Stomach (tissue), 4 donors: ENCODE measurements around the gene FIZ1.

Source experiments
- POLR2A ChIP-seq, 4 donors: fragments of 450-650 bp; IDR thresholded peaks; one replicate each; pipeline ENCODE4 v1.6.1; 2016; ENCODE audit warnings: antibody characterized with exemption in 4 of 4, control low read depth in 2 of 4, mild to moderate bottlenecking in 1 of 4, moderate library complexity in 1 of 4
- POLR2AphosphoS5 ChIP-seq, 3 donors: sonication (generic); formaldehyde crosslinking; IDR thresholded peaks; one replicate each; pipeline ENCODE4 v1.6.1; 2016; ENCODE audit warnings: antibody characterized with exemption in 3 of 3
- TF ChIP-seq, protein P1 (sequence below), 7 experiments: fragments of 450-650 bp in 4 of 7; fragments of 200-600 bp in 3 of 7; sonication (generic) in 3 of 7; IDR thresholded peaks; one replicate each; pipeline ENCODE4 v1.5.1; 2016 to 2019; ENCODE audit warnings: antibody characterized with exemption in 7 of 7, control low read depth in 2 of 7, mild to moderate bottlenecking in 1 of 7

DNA sequence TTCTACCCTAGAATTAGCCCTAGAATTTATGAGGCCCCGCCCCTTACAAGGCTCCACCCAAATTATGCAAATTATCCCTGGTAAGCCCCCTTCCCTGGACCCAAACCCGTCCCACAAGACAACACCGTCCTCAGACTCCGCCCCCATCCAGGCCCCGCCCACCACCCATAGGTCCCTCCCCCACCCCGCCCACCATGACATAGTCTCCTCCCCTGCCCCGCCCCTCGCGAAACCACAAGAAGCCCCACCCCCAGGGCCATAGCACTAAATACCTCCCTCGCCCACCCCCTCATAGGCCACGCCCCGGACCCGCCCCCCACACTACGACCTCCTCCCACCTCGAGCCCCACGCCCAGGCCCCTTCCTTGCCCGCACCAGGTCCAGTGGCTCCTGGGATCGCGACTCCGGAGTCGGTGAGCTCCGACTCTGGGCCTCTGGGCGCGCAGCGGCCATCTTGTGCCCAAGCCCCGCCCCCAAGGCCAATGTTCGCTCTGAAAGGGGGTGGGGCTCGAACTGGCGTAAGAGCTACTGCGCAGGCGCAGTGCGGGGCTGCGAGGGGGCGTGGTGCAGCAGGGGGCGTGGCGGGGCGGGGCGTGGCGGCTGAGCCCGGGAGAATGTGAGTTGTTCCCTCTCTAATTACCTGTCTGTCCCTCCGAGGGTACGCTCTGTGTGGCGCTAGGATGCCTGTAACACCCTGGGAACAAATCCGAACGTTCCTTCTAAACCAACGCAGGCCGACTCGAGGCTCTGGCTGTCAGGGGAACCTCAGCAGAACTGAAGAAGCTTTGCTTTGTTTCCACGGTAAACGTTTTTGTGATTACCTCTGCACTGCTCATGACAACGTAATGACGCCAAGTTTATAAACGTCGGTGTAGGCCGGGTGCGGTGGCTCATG lies 25.0 kb upstream of the FIZ1 start, which contains the start of gene ZNF784:
- TF ChIP-seq, protein P1, sequence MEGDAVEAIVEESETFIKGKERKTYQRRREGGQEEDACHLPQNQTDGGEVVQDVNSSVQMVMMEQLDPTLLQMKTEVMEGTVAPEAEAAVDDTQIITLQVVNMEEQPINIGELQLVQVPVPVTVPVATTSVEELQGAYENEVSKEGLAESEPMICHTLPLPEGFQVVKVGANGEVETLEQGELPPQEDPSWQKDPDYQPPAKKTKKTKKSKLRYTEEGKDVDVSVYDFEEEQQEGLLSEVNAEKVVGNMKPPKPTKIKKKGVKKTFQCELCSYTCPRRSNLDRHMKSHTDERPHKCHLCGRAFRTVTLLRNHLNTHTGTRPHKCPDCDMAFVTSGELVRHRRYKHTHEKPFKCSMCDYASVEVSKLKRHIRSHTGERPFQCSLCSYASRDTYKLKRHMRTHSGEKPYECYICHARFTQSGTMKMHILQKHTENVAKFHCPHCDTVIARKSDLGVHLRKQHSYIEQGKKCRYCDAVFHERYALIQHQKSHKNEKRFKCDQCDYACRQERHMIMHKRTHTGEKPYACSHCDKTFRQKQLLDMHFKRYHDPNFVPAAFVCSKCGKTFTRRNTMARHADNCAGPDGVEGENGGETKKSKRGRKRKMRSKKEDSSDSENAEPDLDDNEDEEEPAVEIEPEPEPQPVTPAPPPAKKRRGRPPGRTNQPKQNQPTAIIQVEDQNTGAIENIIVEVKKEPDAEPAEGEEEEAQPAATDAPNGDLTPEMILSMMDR (IDR thresholded peaks at IDR 0.05): peak in 1 of 7 experiments; percentile 15
- peak in 2 of 3 donors; percentile 50 to 93 for TF ChIP-seq POLR2AphosphoS5 (IDR thresholded peaks at IDR 0.05)
- TF ChIP-seq POLR2A (IDR thresholded peaks at IDR 0.05): no peak
